Measurements from ENCODE around the gene SUMF1. TPM values are rescaled to one million over a fixed set of nuclear protein-coding genes. Genes with fewer than 3 reads are reported as not detected.

The SUMF1 gene
- total RNA-seq, 4 donors from 2014 or later, result 15.7 to 28.9 (median 26.8) TPM

DNA sequence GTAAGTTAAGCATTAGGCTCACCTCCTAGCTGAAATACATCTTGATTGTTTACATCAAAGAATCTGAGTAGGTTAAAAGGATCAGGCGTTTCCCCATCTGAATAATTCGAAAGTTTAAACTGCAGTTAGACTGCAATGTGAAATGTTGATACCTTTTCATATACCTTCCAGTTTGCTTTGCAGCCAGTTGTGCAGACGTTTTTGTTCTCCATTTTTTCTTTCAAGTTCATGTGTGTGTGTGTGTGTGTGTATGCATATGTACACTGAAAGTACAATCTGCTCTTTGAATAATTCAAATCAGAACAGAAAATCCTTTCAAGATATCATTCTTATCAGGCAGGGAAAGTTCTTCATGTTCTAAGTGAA is 29.0 kb upstream of the SUMF1 start:
- Histone ChIP-seq H3K36me3 (no peaks in the 10 kb centered on the region), H3K4me3 (no peak overlapping the region), H3K4me1 (peaks cover 0 to 11% (median 0%) of the 10 kb centered on the region in 4 donors), H3K27ac (no peak overlapping the region), H3K27me3 (no peaks in the 10 kb centered on the region), H3K9me3 (no peaks in the 10 kb centered on the region)
- DNase-seq, result no peak
- TF ChIP-seq POLR2A (IDR thresholded peaks at IDR 0.05), result no peak
- TF ChIP-seq, protein P1, sequence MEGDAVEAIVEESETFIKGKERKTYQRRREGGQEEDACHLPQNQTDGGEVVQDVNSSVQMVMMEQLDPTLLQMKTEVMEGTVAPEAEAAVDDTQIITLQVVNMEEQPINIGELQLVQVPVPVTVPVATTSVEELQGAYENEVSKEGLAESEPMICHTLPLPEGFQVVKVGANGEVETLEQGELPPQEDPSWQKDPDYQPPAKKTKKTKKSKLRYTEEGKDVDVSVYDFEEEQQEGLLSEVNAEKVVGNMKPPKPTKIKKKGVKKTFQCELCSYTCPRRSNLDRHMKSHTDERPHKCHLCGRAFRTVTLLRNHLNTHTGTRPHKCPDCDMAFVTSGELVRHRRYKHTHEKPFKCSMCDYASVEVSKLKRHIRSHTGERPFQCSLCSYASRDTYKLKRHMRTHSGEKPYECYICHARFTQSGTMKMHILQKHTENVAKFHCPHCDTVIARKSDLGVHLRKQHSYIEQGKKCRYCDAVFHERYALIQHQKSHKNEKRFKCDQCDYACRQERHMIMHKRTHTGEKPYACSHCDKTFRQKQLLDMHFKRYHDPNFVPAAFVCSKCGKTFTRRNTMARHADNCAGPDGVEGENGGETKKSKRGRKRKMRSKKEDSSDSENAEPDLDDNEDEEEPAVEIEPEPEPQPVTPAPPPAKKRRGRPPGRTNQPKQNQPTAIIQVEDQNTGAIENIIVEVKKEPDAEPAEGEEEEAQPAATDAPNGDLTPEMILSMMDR (IDR thresholded peaks at IDR 0.05), result no peak

DNA sequence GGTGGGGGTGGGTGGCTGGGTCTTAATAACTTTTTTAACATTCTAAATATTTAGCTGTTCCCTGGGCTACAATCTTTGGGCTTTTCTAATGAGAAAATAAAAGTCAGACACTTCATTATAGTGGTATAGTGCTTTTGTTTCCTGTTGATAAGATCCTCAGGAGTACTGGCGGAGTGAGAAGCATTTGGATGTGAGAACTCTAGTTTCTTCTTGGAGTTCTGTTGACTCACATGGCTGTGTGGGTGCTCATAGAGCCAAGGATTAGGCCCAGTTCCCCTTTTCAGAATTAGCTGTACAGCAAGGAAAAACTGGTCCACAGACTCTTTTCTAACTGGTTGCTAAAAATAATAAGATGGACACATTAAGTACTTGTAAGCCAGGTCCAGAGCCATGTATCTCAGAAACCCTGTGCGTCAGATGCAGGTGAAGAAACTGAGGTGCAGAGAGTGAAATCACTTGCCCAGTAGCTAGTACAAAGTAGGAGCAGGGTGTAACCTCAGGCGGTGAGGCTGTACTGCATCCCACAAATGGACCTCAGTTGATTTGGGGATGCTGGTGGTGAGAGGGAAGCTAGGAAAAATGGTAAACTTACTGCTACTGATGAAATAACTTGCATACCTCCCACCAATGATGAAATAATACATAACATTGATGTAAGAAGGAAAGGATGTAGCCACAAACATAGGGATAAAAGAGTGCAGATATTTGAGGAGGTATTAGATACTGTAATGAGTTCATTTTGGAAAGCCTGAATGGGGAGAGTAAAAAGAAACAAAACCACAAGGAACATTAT is 28.4 kb upstream of the SUMF1 start:
- no peaks in the 10 kb centered on the region for H3K9me3 ChIP-seq
- DNase-seq, result no peak
- H3K4me3 ChIP-seq, result peak overlapping the region in 3 of 4 donors; percentile 60 to 95 (median 76)
- H3K4me1 ChIP-seq, result peaks cover 0 to 11% (median 0%) of the 10 kb centered on the region in 4 donors
- no peak for TF ChIP-seq POLR2A (IDR thresholded peaks at IDR 0.05)
- TF ChIP-seq, protein P1 (IDR thresholded peaks at IDR 0.05), result no peak
- no peaks in the 10 kb centered on the region for H3K27me3 ChIP-seq
- H3K27ac ChIP-seq, result peak overlapping the region; percentile 7 to 92 (median 56)
- H3K36me3 ChIP-seq, result no peaks in the 10 kb centered on the region

DNA sequence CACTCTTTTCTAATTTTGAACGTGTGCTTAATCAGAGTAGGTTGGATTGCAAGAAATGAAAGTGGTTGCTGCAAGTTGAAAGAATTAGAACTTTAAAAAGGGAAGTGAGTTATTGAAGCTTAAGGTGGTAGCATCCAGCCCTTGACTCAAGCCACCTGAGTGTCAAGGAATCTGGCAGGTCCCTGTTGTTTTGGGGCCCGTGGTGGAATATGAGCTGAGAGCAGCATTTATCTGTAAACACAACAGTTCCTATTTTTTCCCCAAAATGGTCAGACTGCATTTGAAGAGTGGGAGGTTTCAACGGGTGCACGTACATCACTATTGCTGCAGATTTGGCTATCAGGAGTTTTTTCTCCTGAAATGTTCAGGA is 27.8 kb upstream of the SUMF1 start:
- no peak for DNase-seq
- Histone ChIP-seq H3K4me1 (peaks cover 0 to 11% (median 0%) of the 10 kb centered on the region in 4 donors), H3K9me3 (no peaks in the 10 kb centered on the region), H3K27ac (peak overlapping the region; percentile 33 to 92 (median 60)), H3K27me3 (no peaks in the 10 kb centered on the region), H3K4me3 (peak overlapping the region; percentile 60 to 95 (median 76)), H3K36me3 (no peaks in the 10 kb centered on the region)
- TF ChIP-seq POLR2A (IDR thresholded peaks at IDR 0.05), result no peak
- TF ChIP-seq, protein P1 (IDR thresholded peaks at IDR 0.05), result no peak

DNA sequence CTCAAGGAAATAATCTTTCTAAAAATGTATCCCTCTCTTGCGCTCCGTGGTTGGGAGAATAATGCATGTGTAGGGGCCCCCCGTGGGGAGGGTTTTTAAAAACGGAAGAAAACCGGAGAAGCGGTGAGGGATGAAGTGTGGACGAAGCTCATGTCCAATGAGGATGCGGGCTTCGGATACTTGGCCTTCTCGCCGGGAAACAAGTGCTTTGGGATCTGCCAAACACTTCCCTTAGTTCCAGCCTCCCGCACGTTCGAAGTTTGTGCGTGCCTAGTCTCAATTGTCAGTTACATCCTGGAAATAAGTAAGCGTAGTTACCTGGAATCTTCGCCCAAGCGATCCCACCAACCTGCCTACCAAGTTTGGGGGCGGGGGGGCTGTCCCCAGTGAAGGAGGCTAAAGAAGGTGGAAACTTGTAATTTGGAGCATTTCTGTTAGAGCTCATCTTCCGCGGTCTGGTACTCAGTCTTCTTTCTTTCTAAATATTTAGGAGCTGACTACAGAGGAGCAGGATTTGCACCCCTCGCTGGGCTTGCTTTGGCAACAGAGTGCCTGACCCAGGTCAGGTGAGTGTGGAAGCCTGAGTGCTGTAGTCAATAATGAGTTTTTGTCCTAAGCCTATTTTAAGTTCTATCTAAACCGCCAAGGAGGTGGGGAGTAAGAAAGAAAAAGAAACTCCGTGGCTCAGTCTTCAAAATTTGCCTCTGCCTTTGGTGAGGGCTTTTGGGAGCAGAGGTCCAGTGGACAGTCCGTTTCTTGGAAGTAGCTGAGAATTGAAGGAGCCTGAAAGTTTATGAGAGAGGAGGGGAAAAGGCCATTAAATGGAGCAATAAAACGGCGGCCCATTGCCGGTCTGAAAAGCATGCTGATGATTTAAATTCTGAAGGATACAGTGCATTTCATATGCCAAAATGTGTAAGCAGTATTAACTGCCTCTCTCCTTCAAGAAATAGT is 27.1 kb upstream of the SUMF1 start:
- Histone ChIP-seq H3K9me3 (no peaks in the 10 kb centered on the region), H3K27me3 (no peaks in the 10 kb centered on the region), H3K4me3 (peak overlapping the region; percentile 60 to 95 (median 76)), H3K27ac (peak overlapping the region; percentile 33 to 92 (median 60)), H3K36me3 (no peaks in the 10 kb centered on the region), H3K4me1 (peaks cover 0 to 11% (median 0%) of the 10 kb centered on the region in 4 donors)
- peak in 2 of 3 donors; percentile 28 to 56 for DNase-seq
- TF ChIP-seq POLR2A (IDR thresholded peaks at IDR 0.05), result no peak
- TF ChIP-seq, protein P1 (IDR thresholded peaks at IDR 0.05), result no peak

DNA sequence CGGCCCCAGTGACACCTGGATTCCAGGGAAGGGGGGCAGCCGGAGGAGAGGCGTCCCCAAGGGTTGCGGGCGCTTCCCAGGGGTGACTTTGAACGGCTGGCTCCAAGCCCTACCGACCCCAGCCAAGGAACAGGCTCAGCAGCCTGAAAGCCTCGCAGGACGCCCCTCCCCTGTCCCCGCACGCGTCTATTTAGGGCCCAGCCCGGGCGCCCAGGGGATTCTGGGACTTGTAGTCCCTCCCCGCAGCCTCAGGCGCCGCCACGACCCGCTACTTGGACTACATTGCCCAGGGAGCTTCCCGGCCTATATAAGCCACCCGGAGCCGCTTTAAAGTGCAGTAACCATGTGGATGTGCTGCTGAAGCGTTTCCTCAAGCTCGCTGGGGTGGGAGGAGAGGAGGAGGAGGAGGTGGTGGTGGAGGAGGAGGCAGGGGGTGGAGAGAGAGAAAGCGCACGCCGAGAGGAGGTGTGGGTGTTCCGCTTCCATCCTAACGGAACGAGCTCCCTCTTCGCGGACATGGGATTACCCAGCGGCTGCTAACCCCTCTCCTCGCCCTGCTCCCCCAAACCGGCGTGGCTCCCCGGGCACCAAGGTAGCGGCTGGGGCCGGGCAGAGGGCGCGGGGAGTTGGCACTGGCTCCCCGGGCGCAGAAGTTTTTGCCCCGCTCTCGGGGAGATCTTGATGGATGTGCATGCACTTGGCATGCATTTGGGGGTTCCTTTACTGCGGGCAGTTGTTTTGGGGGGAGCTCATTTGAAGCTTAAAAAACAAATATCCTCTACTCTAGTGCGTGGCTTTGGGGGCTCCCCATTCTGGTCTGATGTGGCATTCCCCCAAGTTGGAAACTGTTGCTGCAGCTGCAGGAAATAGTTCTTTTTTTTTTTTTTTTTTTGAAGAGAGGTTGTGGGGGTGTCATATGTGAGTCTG is 26.2 kb upstream of the SUMF1 start, which contains the start of gene ITPR1:
ITPR1 (plus strand) TSS at position 335 of the 927 bp plus-strand sequence. CDS start 23,144 bp downstream, outside the sequence.
- H3K27me3 ChIP-seq, result no peaks in the 10 kb centered on the region
- no peaks in the 10 kb centered on the region for H3K36me3 ChIP-seq
- H3K9me3 ChIP-seq, result no peaks in the 10 kb centered on the region
- peak; percentile 95 to 99 (median 99) for DNase-seq
- peak within 1 kb of the TSS; percentile 61 to 92 (median 82) for H3K27ac ChIP-seq
- peaks cover 0 to 11% (median 0%) of the 10 kb centered on the region in 4 donors for H3K4me1 ChIP-seq
- TF ChIP-seq, protein P1 (IDR thresholded peaks at IDR 0.05), result peak in 1 of 6 experiments; percentile 19
- TF ChIP-seq POLR2A (IDR thresholded peaks at IDR 0.05), result peak; percentile 97 to 99
- peak within 1 kb of the TSS; percentile 60 to 95 (median 76) for H3K4me3 ChIP-seq
